Fibroblast of lung (primary cell): ENCODE measurements around the gene ERBB4. TPM values are rescaled to one million over a fixed set of nuclear protein-coding genes. Genes with fewer than 3 reads are reported as not detected.
A peak's percentile ranks its signal among the peaks of the same experiment; 100 is the strongest.
"Not testable (repeated sequence)": the region's sequence is repeated elsewhere in the genome, so short reads cannot be mapped to it uniquely, and the experiment has no call there.

Experiments used
- DNase-seq, 2 donors: peaks; one replicate each; pipeline versions ENCODE4 v3.0.0 to v3.0.0-alpha.2; 2010; ENCODE audit warnings: low read depth in 2 of 2
- H2AFZ ChIP-seq: 2 replicates; pipeline ENCODE4 v1.5.1; 2012; ENCODE audit warnings: low read length, control low read depth, inconsistent platforms
- H3K27ac ChIP-seq: 2 replicates; pipeline ENCODE4 v1.5.1; 2011; ENCODE audit warnings: low read length, control low read depth; ENCODE audit not compliant: insufficient read depth
- H3K27me3 ChIP-seq: 2 replicates; pipeline ENCODE4 v1.5.1; 2011; ENCODE audit warnings: mild to moderate bottlenecking, low read length; ENCODE audit not compliant: control insufficient read depth, insufficient read depth
- H3K36me3 ChIP-seq: 2 replicates; pipeline ENCODE4 v1.5.1; 2011; ENCODE audit warnings: low read length; ENCODE audit not compliant: control insufficient read depth, insufficient read depth
- H3K4me1 ChIP-seq: 2 replicates; pipeline ENCODE4 v1.5.1; 2011; ENCODE audit warnings: low read length; ENCODE audit not compliant: control insufficient read depth, insufficient read depth; ENCODE audit errors: extremely low read depth
- H3K4me2 ChIP-seq: 2 replicates; pipeline ENCODE4 v1.5.1; 2011; ENCODE audit warnings: low read length, control low read depth; ENCODE audit not compliant: insufficient read depth; ENCODE audit errors: extremely low read depth
- H3K4me3 ChIP-seq, 4 experiments: fragments of 200-600 bp in 1 of 4; sonication (generic) in 1 of 4; replicated peaks in 1 of 4; 2 replicates each; pipeline ENCODE4 v1.5.1; 2011 to 2016; ENCODE audit warnings: low read length in 4 of 4, low read depth in 3 of 4, mild to moderate bottlenecking in 3 of 4, control low read depth in 2 of 4, inconsistent platforms in 1 of 4, mixed read lengths in 1 of 4; ENCODE audit not compliant: insufficient read depth in 1 of 4; ENCODE audit errors: control extremely low read depth in 1 of 4
- H3K79me2 ChIP-seq: 2 replicates; pipeline ENCODE4 v1.5.1; 2012; ENCODE audit warnings: mild to moderate bottlenecking, low read length, inconsistent platforms; ENCODE audit not compliant: control insufficient read depth, insufficient read depth
- H3K9ac ChIP-seq: 2 replicates; pipeline ENCODE4 v1.5.1; 2011; ENCODE audit warnings: mild to moderate bottlenecking, low read length, control low read depth; ENCODE audit not compliant: insufficient read depth
- H3K9me3 ChIP-seq: 2 replicates; pipeline ENCODE4 v1.5.1; 2012; ENCODE audit warnings: low read depth, low read length; ENCODE audit not compliant: control insufficient read depth, insufficient read depth
- H4K20me1 ChIP-seq: 2 replicates; pipeline ENCODE4 v1.5.1; 2011; ENCODE audit warnings: low read length; ENCODE audit not compliant: control insufficient read depth, insufficient read depth; ENCODE audit errors: extremely low read depth
- CTCF ChIP-seq, 2 donors: IDR thresholded peaks in 1 of 2; conservative IDR thresholded peaks in 1 of 2; 1 replicate in 1 of 2; 2 replicates in 1 of 2; pipeline ENCODE4 v1.5.1; 2011 to 2012; ENCODE audit warnings: low read length in 2 of 2, control low read depth in 1 of 2, inconsistent platforms in 1 of 2, low read depth in 1 of 2, mild to moderate bottlenecking in 1 of 2
- EZH2 ChIP-seq: IDR thresholded peaks from 2 replicates; pipeline ENCODE4 v1.5.1; 2012; ENCODE audit warnings: low read length, control low read depth, mild to moderate bottlenecking; ENCODE audit errors: missing control alignments
- polyA plus RNA-seq, 2 donors: library from polyadenylated mRNA; depleted of rRNA in 1 of 2; stranded (reverse) in 1 of 2; unstranded in 1 of 2; fragments of >200 nt; gene quantifications; 2 replicates each; pipeline ENCODE4 v1.2.1, GENCODE V29; 2011 to 2012; ENCODE audit warnings: missing spikeins in 1 of 2
- total RNA-seq: library from RNA; depleted of rRNA; stranded (reverse); fragments of >200 nt; gene quantifications from 2 replicates; pipeline ENCODE4 v1.2.1, GENCODE V29; 2014

ERBB4 gene
- total and polyA plus RNA-seq, 2 donors (not counting 1 experiment from before 2014, with no cell fraction given), result 0.08 to 0.17 TPM

- H3K27ac ChIP-seq, result no peak overlapping the region
- no peaks in the 10 kb centered on the region for H4K20me1 ChIP-seq
- H3K79me2 ChIP-seq, result no peaks in the 10 kb centered on the region
- H3K9me3 ChIP-seq, result no peaks in the 10 kb centered on the region
- H3K4me3 ChIP-seq, result no peak overlapping the region
- H3K9ac ChIP-seq, result no peak overlapping the region
- no peaks in the 10 kb centered on the region for H3K4me1 ChIP-seq
- no peak overlapping the region for H2AFZ ChIP-seq
- peak; percentile 25 to 39 for DNase-seq
- no peaks in the 10 kb centered on the region for H3K27me3 ChIP-seq
- no peak overlapping the region for H3K4me2 ChIP-seq
- no peaks in the 10 kb centered on the region for H3K36me3 ChIP-seq
- TF ChIP-seq CTCF (conservative IDR thresholded peaks at IDR 0.05 in 1 of 2, IDR thresholded peaks at IDR 0.05 in 1 of 2; ENCODE audit: low read depth in 1 of 2, low read length in 2 of 2), result peak; percentile 32 to 35
- no peak for TF ChIP-seq EZH2
Observed at GRCh38 chr2:212249451-212249850, 289.2 kb downstream of the ERBB4 start.

DNA sequence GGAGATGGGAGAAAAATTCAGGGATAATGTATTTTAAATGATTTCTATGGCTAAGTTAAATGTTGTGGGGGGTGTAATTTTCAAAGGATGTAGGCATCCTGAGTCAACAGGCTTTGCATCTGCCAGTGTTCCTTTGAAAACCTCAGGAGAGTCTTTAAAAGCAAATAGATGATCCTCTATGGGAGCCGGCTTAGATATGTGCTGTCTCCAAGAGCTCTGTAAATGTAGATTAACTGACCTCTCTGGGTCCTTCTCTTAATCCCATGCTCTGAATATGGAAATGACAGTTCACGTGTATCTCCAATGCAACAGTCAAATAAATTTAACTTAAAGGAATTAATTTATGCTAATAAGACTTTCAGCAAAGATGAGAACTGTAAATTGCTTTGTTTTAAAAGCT, 292.7 kb downstream of the ERBB4 start:
- Histone ChIP-seq H3K9ac (no peak overlapping the region), H3K4me2 (no peak overlapping the region), H3K27me3 (no peaks in the 10 kb centered on the region), H3K27ac (no peak overlapping the region), H2AFZ (no peak overlapping the region), H4K20me1 (no peaks in the 10 kb centered on the region), H3K79me2 (no peaks in the 10 kb centered on the region), H3K36me3 (no peaks in the 10 kb centered on the region), H3K4me3 (no peak overlapping the region), H3K4me1 (no peaks in the 10 kb centered on the region), H3K9me3 (no peaks in the 10 kb centered on the region)
- DNase-seq, result no peak
- TF ChIP-seq CTCF (conservative IDR thresholded peaks at IDR 0.05 in 1 of 2, IDR thresholded peaks at IDR 0.05 in 1 of 2; ENCODE audit: low read depth in 1 of 2, low read length in 2 of 2) (no peak), EZH2 (no peak)

GRCh38 chr2:212242724-212243123, 295.9 kb downstream of the ERBB4 start:
- H3K27me3 ChIP-seq, result no peaks in the 10 kb centered on the region
- no peaks in the 10 kb centered on the region for H3K9me3 ChIP-seq
- no peaks in the 10 kb centered on the region for H3K36me3 ChIP-seq
- H3K9ac ChIP-seq, result no peak overlapping the region
- TF ChIP-seq EZH2, result no peak
- TF ChIP-seq CTCF (conservative IDR thresholded peaks at IDR 0.05 in 1 of 2, IDR thresholded peaks at IDR 0.05 in 1 of 2; ENCODE audit: low read depth in 1 of 2, low read length in 2 of 2), result no peak
- no peak overlapping the region for H3K4me2 ChIP-seq
- H4K20me1 ChIP-seq, result no peaks in the 10 kb centered on the region
- no peaks in the 10 kb centered on the region for H3K4me1 ChIP-seq
- H3K27ac ChIP-seq, result no peak overlapping the region
- no peak overlapping the region for H2AFZ ChIP-seq
- DNase-seq, result no peak
- H3K79me2 ChIP-seq, result no peaks in the 10 kb centered on the region
- H3K4me3 ChIP-seq, result no peak overlapping the region

DNA sequence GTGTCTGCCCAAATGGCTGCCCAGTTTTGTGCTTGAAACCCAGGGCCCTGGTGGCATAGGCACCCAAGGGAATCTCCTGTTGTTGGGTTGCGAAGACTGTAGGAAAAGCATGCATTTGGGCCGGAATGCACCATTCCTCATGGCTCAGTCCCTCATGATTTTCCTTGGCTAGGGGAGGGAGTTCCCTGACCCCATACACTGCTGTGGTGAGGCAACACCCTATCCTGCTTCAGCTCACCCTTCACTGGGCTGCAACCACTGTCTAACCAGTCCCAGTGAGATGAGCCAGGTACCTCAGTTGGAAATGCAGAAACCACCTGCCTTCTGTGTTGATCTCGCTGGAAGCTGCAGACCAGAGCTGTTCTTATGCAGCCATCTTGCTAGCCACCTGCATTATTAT, 300.4 kb downstream of the ERBB4 start:
- H3K4me1 ChIP-seq, result not testable (repeated sequence)

More for the DNA sequence above, 300.4 kb downstream of the ERBB4 start:
- H3K9ac ChIP-seq, H3K36me3 ChIP-seq, H3K79me2 ChIP-seq, H3K27ac ChIP-seq, H3K9me3 ChIP-seq, H3K4me2 ChIP-seq, H3K4me3 ChIP-seq, H4K20me1 ChIP-seq, H2AFZ ChIP-seq, DNase-seq, H3K27me3 ChIP-seq: not testable (repeated sequence)
